Endometrial microvascular endothelial cells (primary cell): ENCODE data around the gene MC4R. TPM values are rescaled to one million over a fixed set of nuclear protein-coding genes. Genes with fewer than 3 reads are reported as not detected.

Source experiments
- in situ Hi-C: cut with HindIII; loops from 2 replicates; pipeline ENCODE4 v1.10.0; 2017; ENCODE audit warnings: low sequenced_read_pairs, low pct_unique_long_range_greater_than_20kb; ENCODE audit errors: inconsistent ontology term
- total RNA-seq: library from RNA; depleted of rRNA; stranded (reverse); fragments of >200 nt; gene quantifications from one replicate; pipeline ENCODE4 v1.2.3, GENCODE V29; 2015; ENCODE audit errors: inconsistent ontology term

MC4R gene
- total RNA-seq, 1 donor from 2014 or later: not detected

DNA sequence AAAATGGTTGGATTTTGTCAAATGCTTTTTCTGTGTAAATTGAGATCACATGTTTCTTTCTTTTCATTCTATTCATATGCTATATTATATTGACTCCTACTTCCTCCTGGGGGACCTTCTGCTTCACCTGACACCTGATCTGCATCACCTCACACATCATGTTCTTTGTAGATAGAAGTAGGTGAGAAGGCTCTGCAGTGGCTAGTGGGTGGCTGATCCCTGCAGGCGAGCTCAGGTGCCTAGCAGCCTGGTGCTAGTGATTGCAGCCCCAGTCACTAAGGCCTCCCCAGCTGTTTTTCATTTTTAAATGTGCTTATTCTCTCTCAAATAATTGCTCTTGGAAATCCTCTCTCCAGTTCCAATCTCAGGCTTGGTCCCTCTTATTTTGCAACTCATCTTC lies 33.6 kb downstream of the MC4R start:
- in situ Hi-C loops: no loop called here

DNA sequence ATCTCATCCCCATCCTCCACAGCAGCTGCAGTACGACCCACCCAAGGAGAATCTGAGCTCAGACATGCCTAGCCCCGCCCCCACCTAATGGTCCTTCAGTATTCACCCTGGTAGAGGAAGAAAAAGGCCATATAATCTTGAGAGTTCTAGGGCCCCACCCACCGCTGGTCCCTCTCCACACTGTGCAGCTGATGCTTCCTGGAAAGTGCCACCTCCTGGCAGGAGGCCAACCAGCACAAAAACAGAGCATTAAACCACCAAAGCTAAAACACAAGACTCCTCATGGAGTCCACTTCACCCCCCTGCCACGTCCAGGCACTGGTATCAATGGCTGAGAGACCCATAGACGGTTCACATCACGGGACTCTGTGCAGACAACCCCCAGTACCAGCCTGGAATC lies 40.7 kb downstream of the MC4R start:
- in situ Hi-C loops: no loop called here

DNA sequence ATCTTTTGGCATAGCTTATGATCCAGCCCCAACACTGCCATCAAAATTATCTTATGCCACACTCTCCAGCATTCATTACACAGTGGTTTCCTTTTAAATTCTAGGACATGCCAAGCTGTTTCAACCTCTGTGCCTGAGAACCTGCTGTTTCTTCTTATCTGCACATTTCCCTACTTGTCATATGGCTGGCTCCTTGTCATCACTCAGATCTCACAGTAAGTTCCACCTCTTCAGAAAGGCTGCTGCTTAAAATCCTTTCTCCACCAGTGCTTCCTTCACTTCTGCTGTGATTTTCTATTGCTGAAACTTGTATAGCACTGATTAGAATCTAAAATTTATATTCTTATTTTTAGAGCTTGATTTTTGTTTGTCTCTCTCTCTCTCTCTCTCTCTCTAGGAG lies 43.4 kb downstream of the MC4R start:
- in situ Hi-C loops: no loop called here

DNA sequence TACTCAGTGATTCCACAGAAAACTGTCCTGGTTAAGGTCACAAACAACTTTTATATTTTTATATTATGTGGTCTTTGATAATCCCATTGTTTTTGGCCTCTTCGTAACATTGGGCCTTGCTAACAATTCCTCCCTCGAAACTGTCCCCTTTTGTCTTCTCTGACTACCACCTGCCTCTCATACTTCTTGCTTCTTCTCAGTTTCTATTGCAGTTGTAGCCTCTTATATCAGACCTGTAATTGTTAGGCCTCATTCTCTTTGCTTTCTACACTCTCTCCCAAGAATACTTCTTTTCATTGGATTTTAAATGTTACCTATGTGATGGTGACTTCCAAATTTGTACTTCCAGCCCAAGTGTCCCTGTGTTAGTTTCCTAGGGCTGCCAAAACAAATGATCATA lies 44.7 kb downstream of the MC4R start:
- in situ Hi-C loops: no loop called here

DNA sequence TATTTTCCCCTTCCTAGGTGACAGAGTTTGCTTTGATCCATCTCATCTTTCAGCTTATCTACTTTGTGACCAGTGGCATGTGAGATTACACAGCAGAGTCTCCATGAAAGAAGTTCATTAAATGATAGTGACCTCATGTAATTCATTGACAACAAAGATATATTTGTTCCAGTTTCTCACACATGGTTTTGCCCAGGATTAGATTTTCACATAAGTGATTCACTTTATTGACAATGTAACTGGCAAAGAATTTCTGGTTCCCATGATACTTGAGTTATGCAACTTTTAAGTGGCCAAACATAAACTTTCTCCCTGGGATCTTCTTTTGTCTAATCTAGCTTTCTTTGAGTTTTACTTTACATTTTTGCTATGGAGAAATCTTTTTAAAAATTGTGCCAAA lies 50.0 kb downstream of the MC4R start:
- in situ Hi-C loops: no loop called here
